SK-N-SH (cell line): ENCODE data around the gene UBE2D2. TPM values are rescaled to one million over a fixed set of nuclear protein-coding genes. Genes with fewer than 3 reads are reported as not detected.

ENCODE experiments used
- CTCF ChIA-PET: fragments of 300-600, 350-600 bp; formaldehyde crosslinking; extraction: SDS; loops from one replicate; lab custom pipeline; 2021; lab: Yijun Ruan, JAX
- POLR2A ChIA-PET: fragments of 350-600 bp; sonication (Branson Sonifier 250); formaldehyde crosslinking; extraction: SDS; loops from one replicate; lab custom pipeline; 2020; ENCODE audit warnings: antibody characterized with exemption, inconsistent platforms; lab: Yijun Ruan, JAX
- DNase-seq: peaks from one replicate; pipeline ENCODE4 v3.0.0; 2012
- H2AFZ ChIP-seq: fragments of 200-600 bp; sonication (generic); 2 replicates; pipeline ENCODE4 v1.8.1; 2016; ENCODE audit warnings: antibody characterized with exemption, mild to moderate bottlenecking, low read depth
- H3F3A ChIP-seq: fragments of 200-600 bp; sonication (generic); replicated peaks from 2 replicates; pipeline ENCODE3; 2016; ENCODE audit warnings: antibody characterized with exemption, mild to moderate bottlenecking; ENCODE audit not compliant: insufficient read depth
- H3K27ac ChIP-seq, 2 experiments: fragments of 200-500 bp in 1 of 2; fragments of 200-600 bp in 1 of 2; sonication (Bioruptor generic) in 1 of 2; sonication (generic), shearing (Covaris generic) in 1 of 2; 2 replicates each; pipeline versions ENCODE4 v1.5.1 to v1.6.1; 2014 to 2016; ENCODE audit warnings: low read depth in 2 of 2, inconsistent platforms in 1 of 2, low read length in 1 of 2, mild to moderate bottlenecking in 1 of 2, mixed read lengths in 1 of 2
- H3K27me3 ChIP-seq: fragments of 200-600 bp; sonication (generic), shearing (Covaris generic); 2 replicates; pipeline ENCODE4 v1.6.1; 2016; ENCODE audit warnings: mixed run types; ENCODE audit not compliant: insufficient read depth
- H3K36me3 ChIP-seq, 2 experiments: fragments of 200-500 bp in 1 of 2; fragments of 200-600 bp in 1 of 2; sonication (Bioruptor generic) in 1 of 2; sonication (generic) in 1 of 2; replicated peaks in 1 of 2; 2 replicates each; pipeline versions ENCODE3 to v1.5.1; 2014 to 2016; ENCODE audit warnings: low read length in 1 of 2, mild to moderate bottlenecking in 1 of 2; ENCODE audit not compliant: insufficient read depth in 2 of 2, control insufficient read depth in 1 of 2
- H3K4me1 ChIP-seq, 2 experiments: fragments of 200-500 bp in 1 of 2; fragments of 200-600 bp in 1 of 2; sonication (Bioruptor generic) in 1 of 2; sonication (generic), shearing (Covaris generic) in 1 of 2; 2 replicates each; pipeline versions ENCODE4 v1.5.1 to v1.6.1; 2014 to 2016; ENCODE audit warnings: low read depth in 1 of 2, low read length in 1 of 2, mixed run types in 1 of 2; ENCODE audit not compliant: insufficient read depth in 2 of 2, control insufficient read depth in 1 of 2
- H3K4me2 ChIP-seq: fragments of 200-600 bp; sonication (generic), shearing (Covaris generic); 2 replicates; pipeline ENCODE4 v1.6.1; 2017; ENCODE audit warnings: mixed run types
- H3K4me3 ChIP-seq, 2 experiments: fragments of 200-500 bp in 1 of 2; fragments of 200-600 bp in 1 of 2; sonication (Bioruptor generic) in 1 of 2; sonication (generic), shearing (Covaris generic) in 1 of 2; 2 replicates each; pipeline versions ENCODE4 v1.5.1 to v1.8.1; 2014 to 2016; ENCODE audit warnings: low read depth in 2 of 2, inconsistent platforms in 1 of 2, low read length in 1 of 2, mild to moderate bottlenecking in 1 of 2, mixed read lengths in 1 of 2, moderate library complexity in 1 of 2
- H3K79me2 ChIP-seq: fragments of 200-600 bp; sonication (generic); 2 replicates; pipeline ENCODE4 v1.8.1; 2017; ENCODE audit warnings: mild to moderate bottlenecking; ENCODE audit not compliant: insufficient read depth
- H3K9ac ChIP-seq: fragments of 200-600 bp; sonication (generic); 2 replicates; pipeline ENCODE4 v1.6.1; 2017; ENCODE audit warnings: mixed run types
- H3K9me2 ChIP-seq: fragments of 200-600 bp; sonication (generic); 2 replicates; pipeline ENCODE4 v1.6.1; 2017; ENCODE audit warnings: mixed run types
- H3K9me3 ChIP-seq: fragments of 200-600 bp; sonication (generic); 2 replicates; pipeline ENCODE4 v1.6.1; 2017; ENCODE audit warnings: mixed run types, mild to moderate bottlenecking, moderate library complexity
- H4K20me1 ChIP-seq: fragments of 200-600 bp; sonication (generic); 2 replicates; pipeline ENCODE4 v1.6.1; 2017; ENCODE audit warnings: mild to moderate bottlenecking, mixed run types; ENCODE audit not compliant: insufficient read depth
- EP300 ChIP-seq, 2 experiments: IDR thresholded peaks; 2 replicates each; pipeline versions ENCODE4 v1.4.0 to v1.6.1; 2012; ENCODE audit warnings: borderline replicate concordance in 1 of 2, low read depth in 1 of 2, low read length in 1 of 2
- EZH2phosphoT487 ChIP-seq: fragments of 200-600 bp; sonication (generic); IDR thresholded peaks from 2 replicates; pipeline ENCODE4 v1.6.1; 2017; ENCODE audit warnings: low read depth, mixed run types, mild to moderate bottlenecking, antibody characterized with exemption, moderate library complexity, borderline replicate concordance
- FOXM1 ChIP-seq: IDR thresholded peaks from 2 replicates; pipeline ENCODE4 v1.4.0; 2012; ENCODE audit warnings: low read depth, mild to moderate bottlenecking
- GATA2 ChIP-seq: sonication (generic); formaldehyde crosslinking; IDR thresholded peaks from 2 replicates; pipeline ENCODE4 v1.5.0; 2020; ENCODE audit warnings: mild to moderate bottlenecking, missing genetic modification reagents
- JUND ChIP-seq: IDR thresholded peaks from 2 replicates; pipeline ENCODE4 v1.4.0; 2012
- MXI1 ChIP-seq: IDR thresholded peaks from 2 replicates; pipeline ENCODE4 v1.6.1; 2012; ENCODE audit warnings: mild to moderate bottlenecking, low read depth, low read length, improper control_type of control experiment
- POLR2AphosphoS5 ChIP-seq: IDR thresholded peaks from 2 replicates; pipeline ENCODE4 v1.6.1; 2012; ENCODE audit warnings: low read depth, low read length
- RCOR1 ChIP-seq: fragments of 150-350 bp; IDR thresholded peaks from 2 replicates; pipeline ENCODE4 v1.6.1; 2017; ENCODE audit warnings: antibody characterized with exemption, low read length
- RXRA ChIP-seq: IDR thresholded peaks from 2 replicates; pipeline ENCODE4 v1.4.0; 2012; ENCODE audit warnings: low read depth, mild to moderate bottlenecking, borderline replicate concordance
- SMC3 ChIP-seq: IDR thresholded peaks from 2 replicates; pipeline ENCODE4 v1.6.1; 2012; ENCODE audit warnings: low read depth, low read length, improper control_type of control experiment
- TEAD4 ChIP-seq: IDR thresholded peaks from 2 replicates; pipeline ENCODE4 v1.4.0; 2012; ENCODE audit warnings: mild to moderate bottlenecking, borderline replicate concordance; ENCODE audit not compliant: insufficient read depth
- YY1 ChIP-seq: IDR thresholded peaks from 2 replicates; pipeline ENCODE4 v1.4.0; 2012; ENCODE audit warnings: low read depth, mild to moderate bottlenecking
- WGBS: methylation state at CpG from one replicate; pipeline ENCODE4 v1.1.6; 2017; ENCODE audit warnings: low lambda C conversion rate; 5-methylcytosine and 5-hydroxymethylcytosine counted together
- polyA plus RNA-seq, 3 experiments: library from polyadenylated mRNA; depleted of rRNA; stranded (reverse); fragments of >200 nt; gene quantifications; 2 replicates each; pipeline ENCODE4 v1.2.3, GENCODE V29; 2012
- TF ChIP-seq, protein P1 (sequence below): IDR thresholded peaks from 2 replicates; pipeline ENCODE4 v1.6.1; 2012; ENCODE audit warnings: mild to moderate bottlenecking, low read depth, low read length, moderate library complexity
- TF ChIP-seq, protein P2 (sequence below): fragments of 150-350 bp; IDR thresholded peaks from 2 replicates; pipeline ENCODE4 v1.6.1; 2016; ENCODE audit warnings: mild to moderate bottlenecking, low read depth, low read length
- TF ChIP-seq, protein P3 (sequence below): IDR thresholded peaks from 2 replicates; pipeline ENCODE4; 2012

Gene UBE2D2
- polyA plus RNA-seq, 1 of the 3 experiments (the other 2 are of a cell fraction): 24.5 TPM

- Histone ChIP-seq H3K27ac (peak overlapping the region; percentile 92 to 99), H3K4me1 (peaks cover 67 to 93% of the 10 kb centered on the region in 2 experiments), H2AFZ (peak overlapping the region; percentile 79; the same call in 1 of the 2 replicates), H3K27me3 (no peaks in the 10 kb centered on the region), H3K9me2 (no peaks in the 10 kb centered on the region), H3K9me3 (no peaks in the 10 kb centered on the region), H3K9ac (peak overlapping the region; percentile 84), H3K4me3 (peak overlapping the region in 1 of 2 experiments; percentile 60; a peak in 2 of 4 replicates), H3K79me2 (peaks cover 99% of the 10 kb centered on the region), H4K20me1 (peaks cover 64% of the 10 kb centered on the region), H3K36me3 (no peaks in the 10 kb centered on the region), H3F3A (peaks cover 34% of the 10 kb centered on the region)
- ChIA-PET POLR2A (interaction anchor here (0.9 to 5.3 kb wide), 10 partner anchors 8 to 41 kb away, joined by 3 to 34 read pairs (median 8); partner anchors contain the start of gene CXXC5), CTCF (interaction anchor here (1.3 to 20.6 kb wide), 9 partner anchors 9 to 98 kb away, joined by 3 to 204 read pairs (median 7); no protein-coding TSS in a partner anchor)
- 84% methylated on average over 11 of the region's 18 CpGs for WGBS
- DNase-seq: no peak
- TF ChIP-seq EP300 (IDR thresholded peaks at IDR 0.05; ENCODE audit: borderline replicate concordance in 1 of 2, low read depth in 1 of 2, low read length in 1 of 2) (no peak), FOXM1 (no peak), RCOR1 (no peak), GATA2 (no peak), MXI1 (no peak), JUND (no peak), SMC3 (no peak), RXRA (no peak), EZH2phosphoT487 (no peak), TEAD4 (no peak), YY1 (no peak), POLR2AphosphoS5 (no peak)
- TF ChIP-seq, protein P1, sequence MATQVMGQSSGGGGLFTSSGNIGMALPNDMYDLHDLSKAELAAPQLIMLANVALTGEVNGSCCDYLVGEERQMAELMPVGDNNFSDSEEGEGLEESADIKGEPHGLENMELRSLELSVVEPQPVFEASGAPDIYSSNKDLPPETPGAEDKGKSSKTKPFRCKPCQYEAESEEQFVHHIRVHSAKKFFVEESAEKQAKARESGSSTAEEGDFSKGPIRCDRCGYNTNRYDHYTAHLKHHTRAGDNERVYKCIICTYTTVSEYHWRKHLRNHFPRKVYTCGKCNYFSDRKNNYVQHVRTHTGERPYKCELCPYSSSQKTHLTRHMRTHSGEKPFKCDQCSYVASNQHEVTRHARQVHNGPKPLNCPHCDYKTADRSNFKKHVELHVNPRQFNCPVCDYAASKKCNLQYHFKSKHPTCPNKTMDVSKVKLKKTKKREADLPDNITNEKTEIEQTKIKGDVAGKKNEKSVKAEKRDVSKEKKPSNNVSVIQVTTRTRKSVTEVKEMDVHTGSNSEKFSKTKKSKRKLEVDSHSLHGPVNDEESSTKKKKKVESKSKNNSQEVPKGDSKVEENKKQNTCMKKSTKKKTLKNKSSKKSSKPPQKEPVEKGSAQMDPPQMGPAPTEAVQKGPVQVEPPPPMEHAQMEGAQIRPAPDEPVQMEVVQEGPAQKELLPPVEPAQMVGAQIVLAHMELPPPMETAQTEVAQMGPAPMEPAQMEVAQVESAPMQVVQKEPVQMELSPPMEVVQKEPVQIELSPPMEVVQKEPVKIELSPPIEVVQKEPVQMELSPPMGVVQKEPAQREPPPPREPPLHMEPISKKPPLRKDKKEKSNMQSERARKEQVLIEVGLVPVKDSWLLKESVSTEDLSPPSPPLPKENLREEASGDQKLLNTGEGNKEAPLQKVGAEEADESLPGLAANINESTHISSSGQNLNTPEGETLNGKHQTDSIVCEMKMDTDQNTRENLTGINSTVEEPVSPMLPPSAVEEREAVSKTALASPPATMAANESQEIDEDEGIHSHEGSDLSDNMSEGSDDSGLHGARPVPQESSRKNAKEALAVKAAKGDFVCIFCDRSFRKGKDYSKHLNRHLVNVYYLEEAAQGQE: no peak
- TF ChIP-seq, protein P2, sequence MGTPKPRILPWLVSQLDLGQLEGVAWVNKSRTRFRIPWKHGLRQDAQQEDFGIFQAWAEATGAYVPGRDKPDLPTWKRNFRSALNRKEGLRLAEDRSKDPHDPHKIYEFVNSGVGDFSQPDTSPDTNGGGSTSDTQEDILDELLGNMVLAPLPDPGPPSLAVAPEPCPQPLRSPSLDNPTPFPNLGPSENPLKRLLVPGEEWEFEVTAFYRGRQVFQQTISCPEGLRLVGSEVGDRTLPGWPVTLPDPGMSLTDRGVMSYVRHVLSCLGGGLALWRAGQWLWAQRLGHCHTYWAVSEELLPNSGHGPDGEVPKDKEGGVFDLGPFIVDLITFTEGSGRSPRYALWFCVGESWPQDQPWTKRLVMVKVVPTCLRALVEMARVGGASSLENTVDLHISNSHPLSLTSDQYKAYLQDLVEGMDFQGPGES: no peak
- TF ChIP-seq, protein P3, sequence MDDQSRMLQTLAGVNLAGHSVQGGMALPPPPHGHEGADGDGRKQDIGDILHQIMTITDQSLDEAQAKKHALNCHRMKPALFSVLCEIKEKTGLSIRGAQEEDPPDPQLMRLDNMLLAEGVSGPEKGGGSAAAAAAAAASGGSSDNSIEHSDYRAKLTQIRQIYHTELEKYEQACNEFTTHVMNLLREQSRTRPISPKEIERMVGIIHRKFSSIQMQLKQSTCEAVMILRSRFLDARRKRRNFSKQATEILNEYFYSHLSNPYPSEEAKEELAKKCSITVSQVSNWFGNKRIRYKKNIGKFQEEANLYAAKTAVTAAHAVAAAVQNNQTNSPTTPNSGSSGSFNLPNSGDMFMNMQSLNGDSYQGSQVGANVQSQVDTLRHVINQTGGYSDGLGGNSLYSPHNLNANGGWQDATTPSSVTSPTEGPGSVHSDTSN: no peak
- TF ChIP-seq, all 33 proteins: peak for 0
- peak overlapping the region; percentile 91 for H3K4me2 ChIP-seq
Observed at GRCh38 chr5:139668924-139669661, 108.0 kb downstream of the UBE2D2 start.
